ENCODE data around the gene ORC3. TPM values are rescaled to one million over a fixed set of nuclear protein-coding genes. Genes with fewer than 3 reads are reported as not detected.

ORC3 gene
- total and polyA plus RNA-seq, 9 donors: 20.2 to 29.1 (median 23.8) TPM

Other genes starting within 250 kb of the ORC3 start
- gene C6orf163, start 245.3 kb upstream of the ORC3 start, total RNA-seq: 3.8 TPM
- gene C6orf163, start 245.3 kb upstream of the ORC3 start, polyA plus RNA-seq (ENCODE audit: insufficient read depth in 1 of 8, insufficient read length in 8 of 8, low replicate concordance in 1 of 8): 1 to 10 TPM in 7 of 8 donors, under 1 TPM in 1; 0.83 to 3.6 (median 1.5) TPM
- gene CFAP206, start 182.2 kb upstream of the ORC3 start, total RNA-seq: 0.22 TPM
- under 1 TPM in 7 of 8 donors, not detected in 1; 0.09 to 0.30 (median 0.16) TPM for gene CFAP206, start 182.2 kb upstream of the ORC3 start, polyA plus RNA-seq (ENCODE audit: insufficient read depth in 1 of 8, insufficient read length in 8 of 8, low replicate concordance in 1 of 8)
- gene SLC35A1, start 117.2 kb upstream of the ORC3 start, total RNA-seq: 15.0 TPM
- gene SLC35A1, start 117.2 kb upstream of the ORC3 start, polyA plus RNA-seq (ENCODE audit: insufficient read depth in 1 of 8, insufficient read length in 8 of 8, low replicate concordance in 1 of 8): 10 to 100 TPM; 16.6 to 22.3 (median 18.4) TPM
- gene RARS2, start 148 bp upstream of the ORC3 start, total RNA-seq: 51.1 TPM
- 10 to 100 TPM; 38.7 to 51.6 (median 42.6) TPM for gene RARS2, start 148 bp upstream of the ORC3 start, polyA plus RNA-seq (ENCODE audit: insufficient read depth in 1 of 8, insufficient read length in 8 of 8, low replicate concordance in 1 of 8)
- 13.0 TPM for gene AKIRIN2, start 112.1 kb downstream of the ORC3 start, total RNA-seq
- gene AKIRIN2, start 112.1 kb downstream of the ORC3 start, polyA plus RNA-seq (ENCODE audit: insufficient read depth in 1 of 8, insufficient read length in 8 of 8, low replicate concordance in 1 of 8): 10 to 100 TPM; 33.8 to 52.2 (median 43.5) TPM

Measured in muscle of leg (tissue), 9 donors.